Testis (tissue), 2 donors: ENCODE results near the gene KRT27.

Experiments
- POLR2A ChIP-seq: fragments of 450-650 bp; IDR thresholded peaks from one replicate; pipeline ENCODE4 v1.6.1; 2017; ENCODE audit warnings: antibody characterized with exemption, mild to moderate bottlenecking, moderate library complexity
- TF ChIP-seq, protein P1 (sequence below), 3 experiments: fragments of 450-650 bp in 2 of 3; fragments of 200-600 bp in 1 of 3; sonication (generic) in 1 of 3; IDR thresholded peaks; one replicate each; pipeline ENCODE4 v1.5.1; 2016 to 2019; ENCODE audit warnings: antibody characterized with exemption in 3 of 3, mild to moderate bottlenecking in 2 of 3, moderate library complexity in 1 of 3

DNA sequence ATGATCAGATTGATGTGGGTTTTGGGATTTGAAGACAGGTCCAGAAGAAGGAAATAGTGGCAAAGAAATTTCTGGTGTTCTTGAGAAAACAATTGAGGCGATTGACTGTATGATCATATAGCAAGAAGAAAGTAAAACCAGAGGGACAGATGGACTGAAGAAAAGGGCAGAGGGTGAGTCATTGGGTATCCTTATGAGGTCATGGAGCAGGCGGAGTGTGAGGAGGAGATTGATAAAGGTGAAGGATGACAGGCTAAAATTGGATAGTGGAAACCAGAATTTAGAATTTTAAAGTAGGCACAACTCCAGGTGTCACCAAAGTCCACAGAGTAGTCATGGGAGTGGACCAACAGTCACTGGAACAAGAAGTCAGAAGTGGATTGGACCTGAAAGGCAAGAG is 18.8 kb upstream of the KRT27 start:
- TF ChIP-seq POLR2A = no peak
- TF ChIP-seq, protein P1, sequence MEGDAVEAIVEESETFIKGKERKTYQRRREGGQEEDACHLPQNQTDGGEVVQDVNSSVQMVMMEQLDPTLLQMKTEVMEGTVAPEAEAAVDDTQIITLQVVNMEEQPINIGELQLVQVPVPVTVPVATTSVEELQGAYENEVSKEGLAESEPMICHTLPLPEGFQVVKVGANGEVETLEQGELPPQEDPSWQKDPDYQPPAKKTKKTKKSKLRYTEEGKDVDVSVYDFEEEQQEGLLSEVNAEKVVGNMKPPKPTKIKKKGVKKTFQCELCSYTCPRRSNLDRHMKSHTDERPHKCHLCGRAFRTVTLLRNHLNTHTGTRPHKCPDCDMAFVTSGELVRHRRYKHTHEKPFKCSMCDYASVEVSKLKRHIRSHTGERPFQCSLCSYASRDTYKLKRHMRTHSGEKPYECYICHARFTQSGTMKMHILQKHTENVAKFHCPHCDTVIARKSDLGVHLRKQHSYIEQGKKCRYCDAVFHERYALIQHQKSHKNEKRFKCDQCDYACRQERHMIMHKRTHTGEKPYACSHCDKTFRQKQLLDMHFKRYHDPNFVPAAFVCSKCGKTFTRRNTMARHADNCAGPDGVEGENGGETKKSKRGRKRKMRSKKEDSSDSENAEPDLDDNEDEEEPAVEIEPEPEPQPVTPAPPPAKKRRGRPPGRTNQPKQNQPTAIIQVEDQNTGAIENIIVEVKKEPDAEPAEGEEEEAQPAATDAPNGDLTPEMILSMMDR (IDR thresholded peaks at IDR 0.05) = no peak
